IPS-11a (cell line): ENCODE results near the gene C18orf32.
"Not testable (repeated sequence)": the region's sequence is repeated elsewhere in the genome, so short reads cannot be mapped to it uniquely, and the experiment has no call there.

ENCODE experiments used
- H3K4me3 ChIP-seq: one replicate; pipeline ENCODE4 v1.5.1; 2013; ENCODE audit warnings: low read depth, low read length, control low read depth

Gene C18orf32

DNA sequence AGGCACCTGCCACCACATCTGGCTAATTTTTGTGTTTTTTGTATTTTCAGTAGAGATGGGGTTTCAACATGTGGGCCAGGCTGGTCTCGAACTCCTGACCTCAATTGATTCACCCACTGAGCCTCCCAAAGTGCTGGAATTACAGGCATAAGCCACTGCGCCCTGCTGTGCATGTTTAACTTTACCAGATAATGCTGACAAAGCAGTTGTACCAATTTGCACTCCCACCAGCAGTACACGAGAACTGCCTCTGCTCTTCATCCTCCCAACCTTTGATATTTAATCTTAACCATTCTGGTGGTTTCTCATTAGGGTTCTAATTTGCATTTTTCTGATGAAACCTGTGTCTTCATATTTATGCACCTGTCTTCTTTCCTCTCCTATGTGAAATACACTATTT, 14.6 kb downstream of the C18orf32 start:
- no peak overlapping the region for H3K4me3 ChIP-seq

DNA sequence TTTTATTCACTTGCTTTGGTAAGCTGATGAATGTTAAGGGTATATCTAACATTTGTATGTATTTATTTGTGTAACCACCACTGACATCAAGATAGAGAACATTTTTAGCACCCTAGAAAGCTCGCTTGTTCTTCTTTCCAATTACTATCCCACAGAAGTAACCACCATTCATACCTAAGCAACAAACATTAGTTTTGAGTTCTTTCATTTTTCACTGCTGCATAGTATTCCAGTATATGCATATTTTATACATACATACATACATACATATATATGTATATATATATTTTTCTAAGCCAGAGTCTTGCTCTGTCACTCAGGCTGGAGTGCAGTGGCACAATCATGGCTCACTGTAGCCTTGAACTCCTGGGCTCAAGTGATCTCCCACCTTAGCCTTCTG, 15.5 kb downstream of the C18orf32 start:
- H3K4me3 ChIP-seq, result no peak overlapping the region

DNA sequence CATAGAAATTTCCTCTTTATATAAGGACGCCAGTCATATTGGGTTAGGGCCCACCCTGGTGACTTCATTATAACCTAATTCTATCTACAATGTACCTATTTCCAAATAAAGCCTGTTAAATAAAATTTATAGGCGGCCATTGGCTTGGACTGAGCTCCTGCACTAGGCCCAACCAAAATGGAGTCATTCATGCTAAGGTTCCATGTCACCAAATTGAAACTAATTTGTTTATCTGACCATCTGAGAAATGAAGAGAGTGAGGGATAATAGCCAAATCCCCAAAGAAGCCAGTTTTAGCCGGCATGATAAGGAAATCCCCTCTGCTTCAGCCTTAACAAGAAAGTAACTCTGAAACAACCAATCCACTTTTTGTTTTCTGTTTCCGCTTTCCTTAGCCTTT, 19.4 kb downstream of the C18orf32 start:
- H3K4me3 ChIP-seq, result no peak overlapping the region

DNA sequence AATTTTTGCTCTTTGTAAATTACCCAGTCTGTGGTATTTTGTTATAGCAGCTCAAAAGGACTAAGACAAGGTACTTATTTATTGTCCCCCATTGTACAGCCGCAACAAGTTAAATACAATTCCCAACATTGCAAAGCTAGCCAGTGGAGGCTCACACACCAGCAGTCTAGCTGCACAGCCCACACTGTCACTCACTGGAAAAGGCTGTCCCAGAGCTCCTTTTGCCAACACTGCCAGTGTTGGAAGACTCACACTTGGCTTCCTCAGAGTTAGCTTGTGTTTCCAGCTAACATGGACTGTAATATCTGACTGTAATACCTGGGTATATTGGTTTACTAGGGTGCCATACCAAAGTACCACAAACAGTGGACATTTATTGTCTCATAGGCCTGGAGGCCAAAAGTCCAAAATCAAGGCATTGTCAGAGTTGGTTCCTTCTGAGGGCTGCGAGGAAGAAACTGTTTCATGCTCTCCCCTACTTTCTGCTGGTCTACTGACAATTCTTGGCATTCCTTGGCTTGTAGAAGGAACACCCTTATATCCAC, 19.9 kb downstream of the C18orf32 start:
- H3K4me3 ChIP-seq, result no peak overlapping the region

DNA sequence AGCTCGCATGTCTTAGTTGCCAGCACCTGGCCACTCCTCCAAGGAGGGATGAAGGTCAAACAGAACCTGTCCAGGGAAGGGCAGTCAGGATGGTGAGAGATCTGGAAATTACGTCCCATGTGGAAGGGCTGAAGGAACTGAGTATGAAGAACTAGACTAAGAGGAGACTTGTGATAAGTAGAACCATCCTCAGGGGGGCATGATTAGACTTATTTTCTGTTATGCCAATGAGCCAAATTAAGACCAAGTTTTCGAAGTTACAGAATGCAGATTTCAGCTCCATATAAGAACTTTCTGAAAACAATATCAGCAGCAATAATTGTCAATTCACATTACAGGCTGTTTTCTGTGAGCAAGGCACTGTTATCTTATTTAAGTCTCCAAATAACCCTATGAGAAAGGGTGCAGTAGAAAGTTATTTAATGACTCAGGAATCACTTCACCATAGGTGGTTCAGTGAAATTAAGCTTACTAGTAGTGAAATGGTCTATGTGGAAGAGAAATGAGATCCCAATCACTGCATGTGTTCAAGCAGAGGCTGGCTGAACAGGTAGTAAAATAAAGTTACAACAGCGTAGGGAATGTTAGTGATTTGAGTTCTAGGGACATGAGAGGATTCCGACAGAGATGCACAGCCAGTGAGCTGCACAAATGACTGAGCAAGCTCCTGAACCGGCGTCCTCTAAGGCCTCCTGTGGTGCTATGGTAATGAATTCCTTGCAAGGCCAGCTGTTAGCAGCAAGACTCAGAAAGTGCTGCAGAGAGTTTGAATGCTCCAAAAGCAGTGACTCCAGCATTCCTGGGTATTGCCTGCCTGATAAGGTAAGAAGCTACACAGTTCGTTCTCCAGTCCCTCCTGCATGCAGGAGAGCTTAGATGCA, 22.1 kb downstream of the C18orf32 start:
- H3K4me3 ChIP-seq, result no peak overlapping the region

DNA sequence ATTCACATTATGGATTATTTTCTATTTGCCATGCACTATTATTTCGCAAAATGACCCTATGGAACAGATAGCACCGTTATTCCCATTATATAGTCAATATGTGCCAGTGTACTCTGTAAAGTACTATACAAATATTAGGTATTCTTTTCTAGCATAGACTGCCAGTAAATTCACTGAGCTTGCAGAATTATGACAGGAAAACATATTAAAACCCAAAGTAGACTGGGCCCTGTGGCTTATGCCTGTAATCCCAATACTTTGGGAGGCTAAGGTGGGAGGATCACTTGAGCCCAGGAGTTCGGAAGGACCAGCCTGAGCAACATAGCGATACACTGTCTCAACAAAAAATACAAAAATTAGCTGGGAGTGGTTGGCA, 25.4 kb downstream of the C18orf32 start:
- no peak overlapping the region for H3K4me3 ChIP-seq

DNA sequence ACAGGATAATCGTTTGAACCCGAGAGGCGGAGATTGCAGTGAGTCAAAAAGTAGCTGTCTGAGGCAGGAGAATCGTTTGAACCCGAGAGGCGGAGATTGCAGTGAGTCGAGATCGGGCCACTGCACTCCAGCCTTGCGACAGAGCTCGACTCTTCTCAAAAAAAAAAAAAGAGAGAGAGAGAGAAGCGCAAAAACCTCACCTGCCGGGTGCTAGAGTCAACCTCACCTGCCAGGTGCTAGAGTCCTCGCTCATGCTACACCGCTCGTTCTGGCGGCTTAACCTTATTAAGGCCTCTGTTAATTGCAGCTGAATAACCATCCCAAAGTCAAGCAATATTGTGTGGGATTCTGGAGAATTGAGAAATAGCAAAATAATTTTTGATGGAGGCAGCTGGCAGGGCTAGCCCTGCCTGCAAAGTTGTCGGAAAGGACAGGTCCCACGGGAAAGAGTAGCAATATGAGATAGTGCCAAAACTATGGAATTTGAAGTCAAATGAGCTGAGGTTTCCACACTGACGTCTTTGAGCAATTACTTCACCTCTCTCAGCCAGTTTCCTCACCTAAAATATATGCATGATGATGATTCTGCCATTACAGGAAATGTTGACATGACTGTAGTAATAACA, 25.9 kb downstream of the C18orf32 start:
- H3K4me3 ChIP-seq, result peak overlapping the region; percentile 89

DNA sequence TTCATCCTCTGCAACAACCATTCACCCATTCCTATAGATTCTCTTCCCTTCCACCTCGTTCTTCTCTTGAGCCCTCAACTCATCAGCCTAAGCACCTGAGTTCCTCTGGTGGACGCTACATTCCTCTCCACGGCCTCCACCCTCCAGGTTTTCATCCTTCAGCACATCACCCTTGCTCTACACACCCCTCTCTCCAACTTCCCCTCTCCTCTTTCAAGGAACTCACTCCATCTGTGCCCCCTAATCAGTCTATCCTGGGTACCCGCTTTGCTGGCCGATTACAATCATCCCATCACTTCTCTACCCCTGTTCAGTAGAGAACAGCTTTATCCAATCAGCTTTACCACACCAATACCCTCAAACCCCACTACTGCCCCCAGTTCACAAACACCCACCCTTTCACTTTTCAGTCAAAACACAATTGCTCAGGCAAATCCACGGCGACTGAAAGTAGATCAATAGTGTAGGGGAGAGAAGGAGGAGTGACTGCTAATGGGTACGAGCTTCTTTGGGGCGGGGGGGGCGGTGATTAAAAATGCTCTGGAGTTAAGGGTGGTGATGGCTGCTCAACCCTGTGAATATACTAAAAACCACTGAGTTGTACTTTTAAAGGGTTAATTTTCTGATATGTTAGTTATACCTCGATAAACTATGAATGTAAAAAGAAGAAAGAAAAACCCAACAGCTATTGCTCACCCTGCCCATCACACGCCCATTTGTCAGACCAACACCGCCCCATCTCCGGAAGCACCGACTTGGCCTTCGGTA, 27.4 kb downstream of the C18orf32 start:
- H3K4me3 ChIP-seq, result peak overlapping the region; percentile 89

DNA sequence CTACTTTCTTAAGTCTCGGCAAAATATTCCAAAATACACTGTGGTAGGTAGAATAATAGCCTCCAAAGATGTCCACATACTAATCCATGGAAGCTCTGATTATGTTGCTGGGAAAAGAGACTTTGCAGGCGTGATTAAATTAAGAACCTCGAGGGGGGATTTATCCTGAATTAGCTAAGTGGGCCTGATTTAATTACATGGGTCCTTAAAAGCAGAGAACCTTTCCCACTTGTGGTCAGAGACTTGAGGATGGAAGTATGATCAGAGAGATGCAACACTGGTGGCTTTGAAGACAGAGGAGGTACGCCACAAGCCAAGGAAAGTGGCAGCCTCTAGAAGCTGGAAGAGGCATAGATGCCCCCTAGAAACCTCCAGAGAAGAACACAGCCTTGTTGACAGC, 29.4 kb downstream of the C18orf32 start:
- H3K4me3 ChIP-seq, result no peak overlapping the region

DNA sequence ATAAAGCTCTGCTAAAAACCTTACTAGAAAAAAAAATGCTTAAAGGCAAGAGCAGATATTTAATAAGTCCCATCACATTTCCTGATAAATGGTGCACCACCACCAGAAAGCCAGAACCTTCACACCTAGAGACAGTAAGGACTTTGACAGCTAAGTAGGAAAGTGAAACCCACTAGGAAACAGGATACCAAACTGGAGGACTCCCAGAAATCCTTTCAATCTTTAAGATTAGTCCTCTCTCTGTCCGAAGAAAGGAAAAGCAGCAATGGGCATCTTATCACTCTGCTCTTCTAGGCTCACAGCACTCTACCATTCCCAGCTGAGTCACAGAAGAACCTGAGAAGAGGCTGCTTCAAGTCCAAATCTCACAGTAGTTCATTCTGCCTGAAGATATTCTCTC, 30.2 kb downstream of the C18orf32 start:
- no peak overlapping the region for H3K4me3 ChIP-seq

DNA sequence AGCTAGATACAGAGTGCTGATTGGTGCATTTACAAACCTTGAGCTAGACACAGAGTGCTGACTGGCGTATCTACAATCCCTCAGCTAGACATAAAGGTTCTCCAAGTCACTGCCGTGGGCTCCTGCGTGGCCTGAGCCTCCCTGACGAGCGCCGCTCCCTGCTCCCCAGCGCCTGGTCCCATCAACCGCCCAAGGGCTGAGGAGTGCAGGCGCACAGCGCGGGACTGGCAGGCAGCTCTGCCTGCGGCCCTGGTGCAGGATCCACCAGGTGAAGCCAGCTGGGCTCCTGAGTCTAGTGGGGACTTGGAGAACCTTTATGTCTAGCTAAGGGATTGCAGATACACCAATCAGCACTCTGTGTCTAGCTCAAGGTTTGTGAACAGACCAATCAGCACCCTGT, 34.5 kb downstream of the C18orf32 start:
- not testable (repeated sequence) for H3K4me3 ChIP-seq

DNA sequence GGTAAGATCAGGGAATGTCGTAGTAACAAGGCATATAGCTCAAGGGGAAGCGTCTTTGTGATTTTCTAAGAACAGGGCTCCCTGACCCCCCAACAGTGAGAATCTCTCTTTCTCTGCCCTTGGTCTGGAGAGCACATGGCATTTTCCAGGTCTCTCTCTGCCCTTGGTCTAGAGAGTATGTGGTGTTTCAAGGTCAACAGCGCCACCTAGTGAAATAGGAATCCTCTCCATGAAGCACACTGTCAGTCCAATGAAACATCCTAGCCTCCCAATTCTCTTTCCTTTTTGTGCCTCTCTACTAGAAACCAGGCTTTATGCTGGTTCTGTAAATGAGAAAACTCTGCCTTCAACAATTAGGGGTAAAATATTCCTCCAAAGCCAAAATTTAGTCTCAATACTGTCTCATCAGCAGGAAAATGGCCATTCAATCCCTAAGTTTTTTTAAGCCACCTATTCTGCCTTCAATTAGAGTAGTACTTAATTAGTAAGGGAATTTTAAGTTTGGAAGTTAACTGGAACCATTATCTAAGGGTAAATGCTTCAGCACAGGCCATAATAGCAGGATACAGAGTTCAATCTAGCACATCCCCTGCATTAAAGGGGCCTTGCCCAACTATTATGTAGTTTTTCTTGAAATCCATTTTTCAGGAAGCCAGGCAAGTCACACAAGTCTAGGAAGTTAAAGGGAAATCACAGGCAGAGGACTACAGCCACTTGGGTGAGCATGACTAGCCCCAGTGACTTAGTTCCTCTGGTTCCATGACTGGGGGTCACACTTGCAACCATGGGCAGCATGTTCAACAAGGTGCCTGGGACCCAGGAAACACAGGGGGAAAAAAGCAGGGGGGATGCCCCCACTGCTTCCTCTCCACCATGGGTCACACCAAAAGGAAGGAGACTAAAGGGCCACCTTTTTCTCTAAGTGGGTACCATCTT, 39.0 kb downstream of the C18orf32 start:
- no peak overlapping the region for H3K4me3 ChIP-seq

DNA sequence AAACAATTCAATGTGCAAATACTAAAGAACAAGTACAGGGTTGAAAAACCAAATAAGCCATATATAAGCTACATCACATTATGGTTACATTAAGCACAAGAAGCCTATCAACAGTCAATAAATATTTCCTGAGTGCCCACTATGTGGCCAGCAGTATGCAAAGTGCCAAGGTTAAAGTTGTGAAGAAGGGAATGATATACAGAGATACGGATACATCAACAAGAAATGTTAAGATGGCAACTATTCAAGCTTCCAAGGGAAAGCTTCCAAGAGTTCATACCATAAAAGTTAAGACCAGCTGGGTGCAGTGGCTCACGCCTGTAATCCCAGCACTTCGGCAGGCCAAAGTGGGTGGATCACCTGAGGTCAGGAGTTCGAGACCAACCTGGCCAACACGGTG, 40.6 kb downstream of the C18orf32 start:
- H3K4me3 ChIP-seq, result no peak overlapping the region

DNA sequence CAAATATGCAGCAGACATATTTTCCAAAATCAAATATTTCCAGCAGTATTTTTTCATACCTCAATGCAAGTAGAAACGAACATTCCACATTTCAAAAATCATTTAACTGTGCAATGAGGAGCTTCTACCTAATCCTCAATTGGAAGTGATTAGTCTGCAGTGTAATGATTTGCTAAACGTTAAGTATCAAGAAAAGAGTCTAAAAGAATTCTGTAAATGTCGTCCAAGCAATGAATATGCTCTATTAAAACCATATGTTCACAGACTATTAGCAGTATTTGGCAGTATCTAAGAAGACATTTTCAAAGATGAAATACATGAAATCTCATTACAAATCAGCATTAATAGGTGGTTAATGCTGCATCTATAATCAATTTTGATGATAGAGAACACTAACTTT, 42.5 kb downstream of the C18orf32 start:
- H3K4me3 ChIP-seq, result no peak overlapping the region

DNA sequence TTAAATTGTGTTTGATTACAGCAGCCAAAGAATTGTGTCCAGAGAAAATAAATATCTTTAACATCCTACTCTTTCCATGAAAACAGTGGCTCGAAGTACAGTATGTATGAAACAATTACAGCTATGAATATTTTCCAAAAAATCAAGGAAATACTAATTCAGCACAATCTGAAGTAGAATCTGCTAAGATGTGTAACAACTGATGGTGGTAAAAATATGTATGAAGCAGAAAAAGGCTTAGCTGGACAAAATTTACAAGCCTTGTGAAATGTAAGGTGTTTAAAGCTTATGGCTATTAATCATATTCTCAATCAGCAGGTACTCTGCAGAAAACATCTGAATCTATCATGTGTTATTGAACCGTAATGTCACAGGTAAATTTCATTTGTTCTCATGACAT, 43.2 kb downstream of the C18orf32 start:
- H3K4me3 ChIP-seq, result no peak overlapping the region

DNA sequence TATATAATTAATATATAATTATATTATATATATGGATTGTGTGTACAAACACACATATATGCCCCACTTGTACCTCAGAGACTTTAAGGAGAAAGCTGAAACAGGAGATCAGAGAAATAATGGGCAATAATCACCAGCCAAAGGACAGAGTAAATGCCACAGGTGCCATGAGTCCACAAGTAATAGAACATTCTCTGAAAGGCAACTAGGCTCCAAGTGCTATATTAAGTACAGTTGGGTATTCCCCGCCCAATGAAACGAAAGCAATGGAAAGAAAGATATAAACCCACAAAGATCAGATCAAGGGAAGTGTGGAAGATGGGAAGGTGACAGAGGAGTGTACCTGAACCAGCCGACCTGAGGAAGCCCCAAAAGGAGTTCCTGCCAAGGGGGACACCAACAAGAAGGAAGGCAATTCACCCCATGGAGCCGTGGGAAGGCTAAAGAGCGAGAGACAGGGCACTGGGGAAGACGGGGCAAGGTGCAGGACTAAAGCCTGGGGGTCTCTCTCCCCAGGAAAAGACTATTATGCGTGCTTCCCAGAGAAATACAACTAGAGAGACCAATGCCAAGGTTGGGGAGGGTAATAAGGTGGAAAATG, 45.6 kb downstream of the C18orf32 start:
- H3K4me3 ChIP-seq, result no peak overlapping the region

DNA sequence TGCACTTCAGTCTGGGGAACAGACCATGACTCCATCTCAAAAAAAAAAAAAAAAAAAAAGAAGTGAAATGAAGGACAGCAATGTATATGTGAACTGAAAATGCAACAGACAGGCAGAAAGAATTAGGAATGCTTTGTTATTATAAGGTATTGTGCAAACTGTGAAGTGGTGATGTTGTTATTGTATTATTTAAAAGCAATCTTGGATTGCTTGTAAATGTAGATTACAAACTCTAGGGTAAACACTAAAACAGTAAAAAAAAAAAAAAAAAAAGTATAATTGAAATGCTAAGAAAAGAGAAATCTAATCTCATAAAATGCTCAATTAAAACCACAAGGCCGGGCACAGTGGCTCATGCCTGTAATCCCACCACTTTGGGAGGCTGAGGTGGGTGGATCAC, 51.9 kb downstream of the C18orf32 start:
- no peak overlapping the region for H3K4me3 ChIP-seq

DNA sequence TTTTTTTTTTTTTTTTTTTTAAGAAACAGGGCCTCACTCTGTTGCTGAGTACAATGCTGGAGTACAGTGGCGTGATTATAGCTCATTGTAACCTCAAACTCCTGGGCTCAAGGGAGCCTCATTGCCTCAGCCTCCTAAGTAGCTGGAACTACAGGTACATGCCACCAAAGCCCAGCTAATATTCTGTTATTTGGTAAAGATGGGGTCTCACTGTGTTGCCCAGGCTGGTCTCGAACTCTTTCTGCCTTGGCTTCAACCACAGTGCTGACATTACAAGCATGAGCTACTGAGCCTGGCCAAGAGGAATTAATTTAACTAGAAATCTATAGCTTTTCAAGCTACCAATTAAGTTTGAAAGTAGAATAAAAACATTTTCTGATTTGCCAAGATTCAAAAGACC, 54.4 kb downstream of the C18orf32 start:
- no peak overlapping the region for H3K4me3 ChIP-seq

DNA sequence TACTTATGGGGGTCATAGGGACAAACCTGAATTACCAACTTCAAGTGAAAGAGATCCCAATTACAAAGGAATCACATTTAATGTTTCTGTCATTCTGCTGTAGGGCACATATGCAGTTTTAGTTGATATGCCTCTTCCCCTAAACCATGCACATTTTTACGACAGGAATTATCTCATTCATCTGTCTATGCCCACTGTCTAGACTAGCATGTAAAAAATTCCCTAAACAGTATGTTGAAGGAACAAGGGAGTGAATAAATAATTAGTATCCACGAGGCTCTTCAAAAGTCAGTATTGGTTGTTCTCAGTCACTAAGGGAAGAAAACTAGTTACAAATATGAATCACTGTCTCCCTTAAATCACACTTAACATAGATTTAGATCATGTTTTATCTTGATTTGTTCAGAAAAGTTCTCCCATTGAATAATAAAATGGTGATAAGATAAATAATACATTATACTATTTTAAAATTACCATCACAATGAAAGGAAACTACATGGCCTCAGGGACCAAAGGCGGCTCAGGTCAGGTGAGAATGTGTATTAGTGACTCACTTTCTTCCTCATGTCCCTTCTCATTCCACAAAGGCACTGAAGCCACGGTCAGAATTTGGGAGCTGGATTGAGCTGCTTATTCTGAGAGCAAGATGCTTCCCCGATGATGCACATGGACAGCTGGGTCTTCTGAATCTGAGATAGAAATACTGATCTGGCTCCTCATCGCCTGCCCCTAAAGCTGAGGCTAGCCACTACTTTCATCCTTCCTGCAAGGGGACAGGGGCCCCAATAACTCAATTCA, 55.7 kb downstream of the C18orf32 start:
- no peak overlapping the region for H3K4me3 ChIP-seq
